ENCODE results near the gene MCM9. TPM values are rescaled to one million over a fixed set of nuclear protein-coding genes. Genes with fewer than 3 reads are reported as not detected.

The MCM9 gene
- total and polyA plus RNA-seq, 2 of the 4 experiments (the other 2 are of a cell fraction): 3.5 to 7.2 TPM

DNA sequence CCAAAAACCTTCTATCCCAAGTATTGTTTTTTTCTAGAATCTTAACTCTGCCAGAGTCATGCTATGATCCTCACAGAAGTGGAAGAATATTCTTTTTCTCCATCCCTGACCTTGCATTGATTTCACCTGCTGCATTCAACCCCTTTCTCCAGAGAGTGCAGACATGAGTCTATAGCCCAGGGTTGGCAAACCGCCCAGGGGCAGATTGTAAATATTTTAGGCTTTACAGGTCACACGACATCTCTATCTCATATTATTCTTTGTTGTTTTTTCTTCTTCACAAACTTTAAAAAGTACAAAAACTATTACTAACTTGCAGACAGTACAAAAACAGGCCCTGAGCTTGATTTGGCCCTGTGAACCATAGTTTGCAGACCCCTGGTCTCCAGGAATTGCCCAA lies 153.1 kb downstream of the MCM9 start:
- H3K9me1 ChIP-seq (ENCODE audit: insufficient read depth, low read length): peaks cover 7% of the 10 kb centered on the region
- DNase-seq (no peak), ATAC-seq (ENCODE audit: low read depth) (no peak)
- H3K23ac ChIP-seq (ENCODE audit: low read depth, low read length): no peak overlapping the region
- peaks cover 8% of the 10 kb centered on the region for H3K4me1 ChIP-seq (ENCODE audit: control insufficient read depth, insufficient read depth, low read length)
- H4K20me1 ChIP-seq (ENCODE audit: insufficient read depth, low read length): no peaks in the 10 kb centered on the region
- no peak overlapping the region for H2BK20ac ChIP-seq (ENCODE audit: low read depth, low read length)
- H3K4ac ChIP-seq (ENCODE audit: low read depth, low read length): no peak overlapping the region
- H3K36me3 ChIP-seq (ENCODE audit: control insufficient read depth, insufficient read depth, low read length): no peaks in the 10 kb centered on the region
- no peak overlapping the region for H2AK5ac ChIP-seq (ENCODE audit: low read depth, low read length)
- H3K18ac ChIP-seq (ENCODE audit: low read depth, low read length): no peak overlapping the region
- no peak overlapping the region for H4K8ac ChIP-seq (ENCODE audit: low read depth in 2 of 2, low read length in 2 of 2)
- H2BK15ac ChIP-seq (ENCODE audit: low read depth, low read length): no peak overlapping the region
- POLR2A ChIA-PET (ENCODE audit: unreplicated experiment): no interaction called here
- CTCF ChIA-PET: no interaction called here
- H2AK9ac ChIP-seq (replicated peaks; ENCODE audit: low read depth, low read length, poor library complexity): no peak overlapping the region
- no peak overlapping the region for H2AFZ ChIP-seq (replicated peaks; ENCODE audit: low read length, poor library complexity)
- H3K4me2 ChIP-seq (ENCODE audit: low read depth, low read length): no peak overlapping the region
- in situ Hi-C loops (cut with MboI; ENCODE audit: low sequenced_read_pairs): no loop called here
- 51% methylated on average over 2 of the region's 2 CpGs; no CpG with 5 or more reads in 1 of the 2 experiments for WGBS, 2 experiments (ENCODE audit: extremely low coverage in 2 of 2, insufficient read length in 1 of 2)
- H2BK120ac ChIP-seq (ENCODE audit: low read depth, low read length): no peak overlapping the region
- no peak overlapping the region for H3K4me3 ChIP-seq (ENCODE audit: insufficient read depth, low read depth, low read length)
- no peak overlapping the region for H3K14ac ChIP-seq (replicated peaks; ENCODE audit: low read depth, low read length)
- no peak overlapping the region for H3K9ac ChIP-seq (ENCODE audit: low read depth, low read length)
- TF ChIP-seq CEBPB (IDR thresholded peaks at IDR 0.05; ENCODE audit: low read depth, low read length) (no peak), RFX5 (IDR thresholded peaks at IDR 0.05; ENCODE audit: low read depth, low read length) (no peak), NFE2L2 (IDR thresholded peaks at IDR 0.05; ENCODE audit: low read depth, low read length) (no peak), SMC3 (IDR thresholded peaks at IDR 0.05; ENCODE audit: low read depth, low read length) (no peak), RCOR1 (IDR thresholded peaks at IDR 0.05; ENCODE audit: insufficient replicate concordance, low read length) (no peak), MAFK (IDR thresholded peaks at IDR 0.05; ENCODE audit: low read depth, low read length) (no peak), BHLHE40 (IDR thresholded peaks at IDR 0.05; ENCODE audit: low read depth, low read length) (no peak), MXI1 (IDR thresholded peaks at IDR 0.05; ENCODE audit: borderline replicate concordance, low read depth, low read length) (no peak), FOS (IDR thresholded peaks at IDR 0.05; ENCODE audit: low read depth, low read length) (no peak), POLR2A (IDR thresholded peaks at IDR 0.05; ENCODE audit: low read depth, low read length) (no peak), MAZ (IDR thresholded peaks at IDR 0.05; ENCODE audit: borderline replicate concordance, low read depth, low read length) (no peak), RAD21 (IDR thresholded peaks at IDR 0.05; ENCODE audit: low read length) (no peak), CHD1 (IDR thresholded peaks at IDR 0.05; ENCODE audit: low read depth, low read length) (no peak)
- TF ChIP-seq, protein P1, sequence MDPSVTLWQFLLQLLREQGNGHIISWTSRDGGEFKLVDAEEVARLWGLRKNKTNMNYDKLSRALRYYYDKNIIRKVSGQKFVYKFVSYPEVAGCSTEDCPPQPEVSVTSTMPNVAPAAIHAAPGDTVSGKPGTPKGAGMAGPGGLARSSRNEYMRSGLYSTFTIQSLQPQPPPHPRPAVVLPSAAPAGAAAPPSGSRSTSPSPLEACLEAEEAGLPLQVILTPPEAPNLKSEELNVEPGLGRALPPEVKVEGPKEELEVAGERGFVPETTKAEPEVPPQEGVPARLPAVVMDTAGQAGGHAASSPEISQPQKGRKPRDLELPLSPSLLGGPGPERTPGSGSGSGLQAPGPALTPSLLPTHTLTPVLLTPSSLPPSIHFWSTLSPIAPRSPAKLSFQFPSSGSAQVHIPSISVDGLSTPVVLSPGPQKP (IDR thresholded peaks at IDR 0.05; ENCODE audit: borderline replicate concordance, low read depth, low read length): no peak
- TF ChIP-seq, protein P2, sequence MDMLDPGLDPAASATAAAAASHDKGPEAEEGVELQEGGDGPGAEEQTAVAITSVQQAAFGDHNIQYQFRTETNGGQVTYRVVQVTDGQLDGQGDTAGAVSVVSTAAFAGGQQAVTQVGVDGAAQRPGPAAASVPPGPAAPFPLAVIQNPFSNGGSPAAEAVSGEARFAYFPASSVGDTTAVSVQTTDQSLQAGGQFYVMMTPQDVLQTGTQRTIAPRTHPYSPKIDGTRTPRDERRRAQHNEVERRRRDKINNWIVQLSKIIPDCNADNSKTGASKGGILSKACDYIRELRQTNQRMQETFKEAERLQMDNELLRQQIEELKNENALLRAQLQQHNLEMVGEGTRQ (IDR thresholded peaks at IDR 0.05; ENCODE audit: low read depth, low read length): no peak
- TF ChIP-seq, protein P3, sequence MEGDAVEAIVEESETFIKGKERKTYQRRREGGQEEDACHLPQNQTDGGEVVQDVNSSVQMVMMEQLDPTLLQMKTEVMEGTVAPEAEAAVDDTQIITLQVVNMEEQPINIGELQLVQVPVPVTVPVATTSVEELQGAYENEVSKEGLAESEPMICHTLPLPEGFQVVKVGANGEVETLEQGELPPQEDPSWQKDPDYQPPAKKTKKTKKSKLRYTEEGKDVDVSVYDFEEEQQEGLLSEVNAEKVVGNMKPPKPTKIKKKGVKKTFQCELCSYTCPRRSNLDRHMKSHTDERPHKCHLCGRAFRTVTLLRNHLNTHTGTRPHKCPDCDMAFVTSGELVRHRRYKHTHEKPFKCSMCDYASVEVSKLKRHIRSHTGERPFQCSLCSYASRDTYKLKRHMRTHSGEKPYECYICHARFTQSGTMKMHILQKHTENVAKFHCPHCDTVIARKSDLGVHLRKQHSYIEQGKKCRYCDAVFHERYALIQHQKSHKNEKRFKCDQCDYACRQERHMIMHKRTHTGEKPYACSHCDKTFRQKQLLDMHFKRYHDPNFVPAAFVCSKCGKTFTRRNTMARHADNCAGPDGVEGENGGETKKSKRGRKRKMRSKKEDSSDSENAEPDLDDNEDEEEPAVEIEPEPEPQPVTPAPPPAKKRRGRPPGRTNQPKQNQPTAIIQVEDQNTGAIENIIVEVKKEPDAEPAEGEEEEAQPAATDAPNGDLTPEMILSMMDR (conservative IDR thresholded peaks at IDR 0.05; ENCODE audit: low read depth, low read length): no peak
- H3K79me1 ChIP-seq (ENCODE audit: low read depth in 1 of 2, low read length in 2 of 2): no peaks in the 10 kb centered on the region
- H3K27ac ChIP-seq (ENCODE audit: insufficient read depth, low read length): no peak overlapping the region
- no peak overlapping the region for H2BK5ac ChIP-seq (ENCODE audit: low read depth, low read length, poor library complexity, severe bottlenecking)
- dilution Hi-C loops (cut with HindIII; ENCODE audit: low sequenced_read_pairs, unreplicated experiment): no loop called here
- intact Hi-C loops (cut with micrococcal nuclease): no loop called here
- H3K56ac ChIP-seq (ENCODE audit: extremely low read depth, insufficient read depth, low read length): no peak overlapping the region
- no peaks in the 10 kb centered on the region for H3K9me3 ChIP-seq (ENCODE audit: control insufficient read depth, insufficient read depth, low read length)
- no peak overlapping the region for H4K91ac ChIP-seq (ENCODE audit: insufficient read depth, low read depth, low read length)
- no TSS peak for BruUV-seq (replicated peaks)
- peaks cover 4% of the 10 kb centered on the region for H3K27me3 ChIP-seq (ENCODE audit: control insufficient read depth, insufficient read depth, low read length)
- H4K5ac ChIP-seq (ENCODE audit: low read depth, low read length): no peak overlapping the region

All from IMR-90 (cell line).